Measurements from ENCODE around the gene DDIT3.

DNA sequence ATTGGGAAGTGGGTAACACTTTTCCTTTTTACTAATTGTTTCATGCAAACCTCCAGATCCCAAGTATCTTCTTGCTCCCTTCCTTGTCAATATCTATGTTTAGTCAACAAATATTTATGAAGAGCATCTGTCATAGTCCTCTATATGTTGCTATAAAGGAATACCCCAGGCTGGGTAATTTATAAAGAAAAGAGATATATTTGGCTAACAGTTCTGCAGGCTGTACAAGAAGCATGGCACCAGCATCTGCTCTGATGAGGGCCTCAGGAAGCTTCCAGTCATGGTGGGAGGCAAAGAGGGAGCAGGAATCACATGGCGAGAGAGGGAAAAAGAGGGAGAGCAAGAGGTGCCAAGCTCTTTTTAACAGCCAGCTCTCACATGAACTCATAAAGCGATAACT, 34.1 kb upstream of the DDIT3 start:
- TF ChIP-seq, protein P1, sequence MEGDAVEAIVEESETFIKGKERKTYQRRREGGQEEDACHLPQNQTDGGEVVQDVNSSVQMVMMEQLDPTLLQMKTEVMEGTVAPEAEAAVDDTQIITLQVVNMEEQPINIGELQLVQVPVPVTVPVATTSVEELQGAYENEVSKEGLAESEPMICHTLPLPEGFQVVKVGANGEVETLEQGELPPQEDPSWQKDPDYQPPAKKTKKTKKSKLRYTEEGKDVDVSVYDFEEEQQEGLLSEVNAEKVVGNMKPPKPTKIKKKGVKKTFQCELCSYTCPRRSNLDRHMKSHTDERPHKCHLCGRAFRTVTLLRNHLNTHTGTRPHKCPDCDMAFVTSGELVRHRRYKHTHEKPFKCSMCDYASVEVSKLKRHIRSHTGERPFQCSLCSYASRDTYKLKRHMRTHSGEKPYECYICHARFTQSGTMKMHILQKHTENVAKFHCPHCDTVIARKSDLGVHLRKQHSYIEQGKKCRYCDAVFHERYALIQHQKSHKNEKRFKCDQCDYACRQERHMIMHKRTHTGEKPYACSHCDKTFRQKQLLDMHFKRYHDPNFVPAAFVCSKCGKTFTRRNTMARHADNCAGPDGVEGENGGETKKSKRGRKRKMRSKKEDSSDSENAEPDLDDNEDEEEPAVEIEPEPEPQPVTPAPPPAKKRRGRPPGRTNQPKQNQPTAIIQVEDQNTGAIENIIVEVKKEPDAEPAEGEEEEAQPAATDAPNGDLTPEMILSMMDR (IDR thresholded peaks at IDR 0.05; ENCODE audit: low read depth, low read length, poor library complexity, severe bottlenecking), result no peak
- TF ChIP-seq EZH2phosphoT487 (IDR thresholded peaks at IDR 0.05; ENCODE audit: borderline replicate concordance, low read length), result no peak

Data from DOHH2 (cell line).